GM21367 (cell line): ENCODE data around the gene CDH24.
"Not testable (repeated sequence)": the region's sequence is repeated elsewhere in the genome, so short reads cannot be mapped to it uniquely, and the experiment has no call there.

Source experiments
- ATAC-seq: cut with Tn5 transposase; IDR thresholded peaks from one replicate; pipeline ENCODE4 v1.9.1; 2021; ENCODE audit not compliant: unreplicated experiment

CDH24 gene

GRCh38 chr14:23023795-23024152 lies 33.5 kb downstream of the CDH24 start:
- no peak for ATAC-seq

GRCh38 chr14:23023022-23023794 lies 34.1 kb downstream of the CDH24 start:
- ATAC-seq = no peak

GRCh38 chr14:23021889-23022442 lies 35.4 kb downstream of the CDH24 start:
- no peak for ATAC-seq

- ATAC-seq = no peak
Observed at GRCh38 chr14:23021434-23021833, 35.9 kb downstream of the CDH24 start.

- ATAC-seq = no peak
Observed at GRCh38 chr14:23020143-23021128, 36.9 kb downstream of the CDH24 start.

GRCh38 chr14:23018107-23018506 lies 39.2 kb downstream of the CDH24 start:
- no peak for ATAC-seq

- ATAC-seq = no peak
Observed at GRCh38 chr14:23017091-23017490, 40.2 kb downstream of the CDH24 start.

- no peak for ATAC-seq
Observed at GRCh38 chr14:23015618-23016017, 41.7 kb downstream of the CDH24 start.

- not testable (repeated sequence) for ATAC-seq
Observed at GRCh38 chr14:23013749-23014054, 43.6 kb downstream of the CDH24 start.

GRCh38 chr14:23013054-23013748 lies 44.1 kb downstream of the CDH24 start:
- ATAC-seq = no peak

GRCh38 chr14:23009939-23010726 lies 47.2 kb downstream of the CDH24 start, which contains the start of gene C14orf93:
TSS of gene C14orf93 (minus strand) at chr14:23010143. CDS start at chr14:22999023, 11,120 bp downstream.
- peak; percentile 26 for ATAC-seq

GRCh38 chr14:23009483-23009938 lies 47.8 kb downstream of the CDH24 start:
- ATAC-seq = no peak

- ATAC-seq = no peak
Observed at GRCh38 chr14:23008831-23009230, 48.5 kb downstream of the CDH24 start.

- peak; percentile 87 for ATAC-seq
Observed at GRCh38 chr14:23006544-23007419, 50.5 kb downstream of the CDH24 start.

- ATAC-seq = no peak
Observed at GRCh38 chr14:23006188-23006534, 51.2 kb downstream of the CDH24 start.

- no peak for ATAC-seq
Observed at GRCh38 chr14:23005451-23006187, 51.7 kb downstream of the CDH24 start.

- not testable (repeated sequence) for ATAC-seq
Observed at GRCh38 chr14:23004274-23004673, 53.0 kb downstream of the CDH24 start.

GRCh38 chr14:23002592-23002991 lies 54.7 kb downstream of the CDH24 start:
- ATAC-seq = no peak

GRCh38 chr14:23000860-23001259 lies 56.5 kb downstream of the CDH24 start:
- no peak for ATAC-seq
